Aorta (tissue), 5 donors: ENCODE data around the gene PDS5B. TPM values are rescaled to one million over a fixed set of nuclear protein-coding genes. Genes with fewer than 3 reads are reported as not detected.
"Not testable (repeated sequence)": the region's sequence is repeated elsewhere in the genome, so short reads cannot be mapped to it uniquely, and the experiment has no call there.

Experiments used
- ATAC-seq: fragments of 200-7000 bp; cut with Tn5 transposase; one replicate; pipeline ENCODE4 v1.9.1; 2022; ENCODE audit warnings: moderate library complexity; ENCODE audit not compliant: low FRiP score
- DNase-seq, 2 donors: peaks; one replicate each; pipeline ENCODE4 v3.0.0-alpha.2; 2020
- H3K27ac ChIP-seq, 2 donors: one replicate each; pipeline ENCODE4 v1.5.1; 2013; ENCODE audit warnings: low read length in 2 of 2, mild to moderate bottlenecking in 2 of 2, moderate library complexity in 2 of 2, control low read depth in 1 of 2, inconsistent platforms in 1 of 2, low read depth in 1 of 2
- H3K27me3 ChIP-seq, 2 donors: one replicate each; pipeline ENCODE4 v1.6.1; 2013; ENCODE audit warnings: control low read depth in 1 of 2, low read length in 1 of 2, mild to moderate bottlenecking in 1 of 2, moderate library complexity in 1 of 2; ENCODE audit not compliant: insufficient read depth in 2 of 2, control insufficient read depth in 1 of 2
- H3K36me3 ChIP-seq, 2 donors: one replicate each; pipeline ENCODE4 v1.6.1; 2013; ENCODE audit warnings: control low read depth in 1 of 2, low read length in 1 of 2, mild to moderate bottlenecking in 1 of 2; ENCODE audit not compliant: insufficient read depth in 2 of 2, control insufficient read depth in 1 of 2
- H3K4me1 ChIP-seq, 2 donors: one replicate each; pipeline ENCODE4 v1.6.1; 2013; ENCODE audit warnings: low read length in 2 of 2, control low read depth in 1 of 2, mild to moderate bottlenecking in 1 of 2, moderate library complexity in 1 of 2; ENCODE audit not compliant: insufficient read depth in 2 of 2, control insufficient read depth in 1 of 2
- H3K4me3 ChIP-seq, 2 donors: one replicate each; pipeline ENCODE4 v1.5.1; 2013; ENCODE audit warnings: low read length in 2 of 2, control low read depth in 1 of 2, mild to moderate bottlenecking in 1 of 2
- H3K9me3 ChIP-seq: one replicate; pipeline ENCODE4 v1.6.1; 2013; ENCODE audit warnings: mild to moderate bottlenecking, low read length; ENCODE audit not compliant: control insufficient read depth
- WGBS, 2 donors: extraction: QIAGEN DNeasy Blood & Tissue Kit; methylation state at CpG; one replicate each; pipeline ENCODE4 v1.1.7; 2013; 5-methylcytosine and 5-hydroxymethylcytosine counted together
- intact Hi-C, 2 donors: fragments of 100-400 bp; cut with DNase I; formaldehyde crosslinking; loops; one replicate each; pipeline versions ENCODE4 v1.14.2 to v1.15.0; 2022
- polyA plus RNA-seq, 2 donors: library from polyadenylated mRNA; stranded (reverse); fragments of 200-250 nt; gene quantifications; one replicate each; pipeline ENCODE4 v1.2.3, GENCODE V29; 2013
- total RNA-seq, 2 donors: library from RNA; stranded (reverse); fragmentation: NEBNext Ultra II Directional; extraction: Animal tissue kit (Norgen Biotek cat#: 25700); gene quantifications; one replicate each; pipeline ENCODE4 v1.2.1, GENCODE V29; 2021
- donor health status: healthy with polysubstance abuse.
- donor health status: Bipolar disorder and iron deficiency.
- donor health status: DM: no; HTN: no; CAD: no.
- donor health status: DM: no; HTN: no; CAD: no.
- donor health status: DM: yes; HTN: yes; CAD: no.

Gene PDS5B
- total and polyA plus RNA-seq, 4 donors: 9.5 to 52.9 (median 29.3) TPM

GRCh38 chr13:32721131-32722034, 135.1 kb downstream of the PDS5B start:
- WGBS, 2 donors: 94 to 97% methylated on average over 39 to 56 of the region's 58 CpGs
- H3K4me1 ChIP-seq, ATAC-seq, H3K4me3 ChIP-seq, H3K36me3 ChIP-seq, intact Hi-C loops, H3K27ac ChIP-seq, H3K27me3 ChIP-seq, H3K9me3 ChIP-seq: not testable (repeated sequence)
- peak in 1 of 2 donors; percentile 65 for DNase-seq

GRCh38 chr13:32722340-32722739, 136.1 kb downstream of the PDS5B start:
- Histone ChIP-seq H3K27ac (no peak overlapping the region), H3K4me1 (peaks cover 0 to 2% of the 10 kb centered on the region in 2 donors), H3K27me3 (no peaks in the 10 kb centered on the region), H3K36me3 (no peaks in the 10 kb centered on the region), H3K4me3 (no peak overlapping the region), H3K9me3 (no peaks in the 10 kb centered on the region)
- ATAC-seq: no peak
- WGBS, 2 donors: 97 to 100% methylated on average over 2 of the region's 2 CpGs
- intact Hi-C loops: no loop called here
- no peak for DNase-seq

DNA sequence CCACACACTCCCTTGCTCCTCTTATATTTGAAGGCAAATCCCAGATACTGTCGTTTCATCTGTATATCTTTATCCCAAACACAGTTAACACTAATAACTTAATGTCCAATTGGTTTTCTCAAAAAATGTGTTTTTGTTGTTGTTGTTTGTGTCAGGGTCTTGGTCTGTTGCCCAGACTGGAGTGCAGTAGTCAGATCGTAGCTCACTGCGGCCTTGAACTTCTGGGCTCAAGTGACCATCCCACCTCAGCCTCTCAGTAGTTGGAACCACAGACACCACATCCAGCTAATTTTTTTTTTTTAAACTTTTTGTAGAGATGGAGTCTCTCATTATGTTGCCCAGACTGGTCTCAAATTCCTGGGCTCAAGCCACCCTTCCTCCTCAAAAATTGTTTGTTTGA, 137.7 kb downstream of the PDS5B start:
- Histone ChIP-seq H3K27me3 (no peaks in the 10 kb centered on the region), H3K4me3 (no peak overlapping the region), H3K4me1 (peaks cover 0 to 2% of the 10 kb centered on the region in 2 donors), H3K9me3 (no peaks in the 10 kb centered on the region), H3K27ac (no peak overlapping the region), H3K36me3 (no peaks in the 10 kb centered on the region)
- 81 to 82% methylated on average over 3 of the region's 3 CpGs for WGBS, 2 donors
- ATAC-seq: no peak
- no peak for DNase-seq
- intact Hi-C loops: no loop called here

DNA sequence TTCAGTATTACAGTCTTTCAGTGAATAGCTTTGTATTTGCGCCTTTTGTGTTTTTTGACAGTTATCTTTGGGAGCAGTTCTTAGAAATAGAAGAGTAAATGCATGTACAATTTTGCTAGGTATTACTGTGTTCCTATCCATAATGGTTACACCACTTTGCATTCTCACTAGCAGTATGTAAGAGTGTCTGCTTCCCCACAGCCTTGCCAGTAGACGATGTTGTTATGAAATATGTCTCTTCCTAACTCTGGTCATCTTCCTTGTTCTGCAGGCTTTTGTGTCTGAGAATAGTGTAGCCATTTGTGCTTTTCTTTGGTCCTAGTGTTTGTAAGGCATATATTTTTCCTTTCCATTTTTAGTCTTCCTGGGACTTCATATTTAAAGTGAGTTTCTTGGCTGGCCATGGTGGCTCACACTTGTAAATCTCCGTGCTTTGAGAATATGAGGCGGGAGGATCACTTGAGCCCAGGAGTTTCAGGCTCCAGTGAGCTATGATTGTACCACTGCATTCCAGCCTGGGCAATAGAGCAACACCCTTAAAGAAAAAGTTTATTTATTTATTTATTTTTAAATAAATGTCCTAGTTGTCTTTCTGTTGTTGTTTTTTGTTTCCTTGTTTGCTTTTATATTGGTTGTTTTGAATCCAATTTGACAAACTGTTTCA, 140.3 kb downstream of the PDS5B start:
- DNase-seq (no peak), ATAC-seq (peak; percentile 69)
- no peaks in the 10 kb centered on the region for H3K9me3 ChIP-seq
- peaks cover 0 to 2% of the 10 kb centered on the region in 2 donors for H3K4me1 ChIP-seq
- H3K4me3 ChIP-seq: no peak overlapping the region
- H3K27ac ChIP-seq: no peak overlapping the region
- no peaks in the 10 kb centered on the region for H3K27me3 ChIP-seq
- H3K36me3 ChIP-seq: no peaks in the 10 kb centered on the region
- 77 to 80% methylated on average over 4 of the region's 4 CpGs for WGBS, 2 donors
- intact Hi-C loops: no loop called here

- Histone ChIP-seq H3K27me3 (no peaks in the 10 kb centered on the region), H3K4me1 (peaks cover 0 to 2% of the 10 kb centered on the region in 2 donors), H3K9me3 (no peaks in the 10 kb centered on the region), H3K4me3 (no peak overlapping the region), H3K27ac (no peak overlapping the region), H3K36me3 (no peaks in the 10 kb centered on the region)
- DNase-seq: no peak
- WGBS, 2 donors: 78 to 94% methylated on average over 3 of the region's 3 CpGs
- ATAC-seq: no peak
- intact Hi-C loops: no loop called here
These were observed 142.1 kb downstream of the PDS5B start for GRCh38 chr13:32728327-32728726.

- DNase-seq: not testable (repeated sequence)
These were observed 142.8 kb downstream of the PDS5B start for GRCh38 chr13:32729097-32729496.

DNA sequence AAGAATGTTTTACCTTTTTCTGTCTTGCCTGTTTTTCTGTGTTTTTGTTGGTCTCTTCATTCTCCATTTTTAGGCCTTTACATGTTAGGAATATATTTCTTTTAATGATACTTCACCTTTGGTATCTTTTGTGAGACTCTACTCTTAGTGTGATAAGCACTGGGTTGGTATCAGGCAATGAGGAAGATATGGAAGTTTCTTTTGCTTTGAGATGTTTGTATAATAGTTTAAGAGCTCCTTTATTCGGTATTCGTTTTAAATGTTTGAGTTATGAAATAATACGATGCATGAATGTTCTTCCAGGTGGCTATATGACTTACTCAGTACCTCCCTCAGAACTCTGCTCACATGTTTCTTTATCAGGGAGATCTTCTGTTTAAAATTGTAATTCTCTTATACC, 144.8 kb downstream of the PDS5B start:
- DNase-seq (no peak), ATAC-seq (no peak)
- WGBS, 2 donors: 64 to 70% methylated on average over 3 of the region's 3 CpGs

More at GRCh38 chr13:32729097-32729496, 142.8 kb downstream of the PDS5B start:
- H3K4me1 ChIP-seq, H3K4me3 ChIP-seq, H3K27ac ChIP-seq, H3K27me3 ChIP-seq, H3K36me3 ChIP-seq, H3K9me3 ChIP-seq, ATAC-seq, intact Hi-C loops: not testable (repeated sequence)

GRCh38 chr13:32731576-32731975, 145.3 kb downstream of the PDS5B start:
- WGBS, 2 donors: 13 to 16% methylated on average over 2 of the region's 2 CpGs
- no peak for ATAC-seq
- no peaks in the 10 kb centered on the region for H3K9me3 ChIP-seq
- no peak for DNase-seq
- H3K27ac ChIP-seq: no peak overlapping the region
- intact Hi-C loops: no loop called here
- no peaks in the 10 kb centered on the region for H3K4me1 ChIP-seq
- H3K4me3 ChIP-seq: no peak overlapping the region
- no peaks in the 10 kb centered on the region for H3K27me3 ChIP-seq
- no peaks in the 10 kb centered on the region for H3K36me3 ChIP-seq

More for the DNA sequence above, 144.8 kb downstream of the PDS5B start:
- Histone ChIP-seq H3K36me3 (no peaks in the 10 kb centered on the region), H3K9me3 (no peaks in the 10 kb centered on the region), H3K4me3 (no peak overlapping the region), H3K27me3 (no peaks in the 10 kb centered on the region), H3K4me1 (no peaks in the 10 kb centered on the region), H3K27ac (no peak overlapping the region)
- intact Hi-C loops: no loop called here

GRCh38 chr13:32733690-32734089, 147.4 kb downstream of the PDS5B start:
- no peak for ATAC-seq
- WGBS, 2 donors: 83 to 92% methylated on average over 5 of the region's 5 CpGs

More at GRCh38 chr13:32733690-32734089, 147.4 kb downstream of the PDS5B start:
- H3K4me3 ChIP-seq: no peak overlapping the region
- H3K27ac ChIP-seq: no peak overlapping the region
- H3K36me3 ChIP-seq: no peaks in the 10 kb centered on the region
- intact Hi-C loops: no loop called here
- no peaks in the 10 kb centered on the region for H3K9me3 ChIP-seq
- no peaks in the 10 kb centered on the region for H3K4me1 ChIP-seq
- DNase-seq: no peak
- H3K27me3 ChIP-seq: no peaks in the 10 kb centered on the region
